Coronary artery (tissue), 2 donors: ENCODE results near the gene SPECC1L.
"Not testable (repeated sequence)": the region's sequence is repeated elsewhere in the genome, so short reads cannot be mapped to it uniquely, and the experiment has no call there.

Experiments
- DNase-seq: peaks from one replicate; pipeline ENCODE4 v3.0.0-alpha.2; 2017; ENCODE audit warnings: low spot score
- H3K27ac ChIP-seq, 2 donors: fragments of 200-600 bp; sonication (generic); one replicate each; pipeline ENCODE4 v1.5.1; 2016 to 2019
- H3K4me3 ChIP-seq: fragments of 200-600 bp; sonication (generic); 2 replicates; pipeline ENCODE4 v1.5.1; 2016; ENCODE audit warnings: mild to moderate bottlenecking, moderate library complexity
- TF ChIP-seq, protein P1 (sequence below): fragments of 200-600 bp; sonication (generic); IDR thresholded peaks from one replicate; pipeline ENCODE4 v1.5.1; 2019; ENCODE audit warnings: antibody characterized with exemption

The SPECC1L gene

DNA sequence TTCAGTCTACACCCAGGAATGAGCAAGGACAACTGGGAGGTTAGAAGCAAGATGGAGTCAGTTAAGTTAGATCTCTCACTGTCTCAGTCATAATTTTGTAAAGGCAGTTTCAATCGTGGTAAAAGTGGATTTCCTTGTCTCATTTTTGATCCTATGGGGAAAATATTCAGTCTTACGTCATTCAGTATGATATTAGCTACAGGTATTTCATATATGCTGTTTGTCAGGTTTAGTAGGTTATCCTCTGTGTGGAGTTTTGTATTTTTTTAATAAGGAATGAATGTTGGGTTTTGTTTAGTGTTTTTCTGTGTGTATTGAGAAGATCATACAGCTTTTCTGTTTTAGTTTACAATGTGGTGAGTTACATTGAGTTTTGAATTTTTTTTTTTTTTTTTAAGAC, 11.8 kb downstream of the SPECC1L start:
- no peak for DNase-seq
- Histone ChIP-seq H3K27ac (no peak overlapping the region), H3K4me3 (no peak overlapping the region)
- TF ChIP-seq, protein P1, sequence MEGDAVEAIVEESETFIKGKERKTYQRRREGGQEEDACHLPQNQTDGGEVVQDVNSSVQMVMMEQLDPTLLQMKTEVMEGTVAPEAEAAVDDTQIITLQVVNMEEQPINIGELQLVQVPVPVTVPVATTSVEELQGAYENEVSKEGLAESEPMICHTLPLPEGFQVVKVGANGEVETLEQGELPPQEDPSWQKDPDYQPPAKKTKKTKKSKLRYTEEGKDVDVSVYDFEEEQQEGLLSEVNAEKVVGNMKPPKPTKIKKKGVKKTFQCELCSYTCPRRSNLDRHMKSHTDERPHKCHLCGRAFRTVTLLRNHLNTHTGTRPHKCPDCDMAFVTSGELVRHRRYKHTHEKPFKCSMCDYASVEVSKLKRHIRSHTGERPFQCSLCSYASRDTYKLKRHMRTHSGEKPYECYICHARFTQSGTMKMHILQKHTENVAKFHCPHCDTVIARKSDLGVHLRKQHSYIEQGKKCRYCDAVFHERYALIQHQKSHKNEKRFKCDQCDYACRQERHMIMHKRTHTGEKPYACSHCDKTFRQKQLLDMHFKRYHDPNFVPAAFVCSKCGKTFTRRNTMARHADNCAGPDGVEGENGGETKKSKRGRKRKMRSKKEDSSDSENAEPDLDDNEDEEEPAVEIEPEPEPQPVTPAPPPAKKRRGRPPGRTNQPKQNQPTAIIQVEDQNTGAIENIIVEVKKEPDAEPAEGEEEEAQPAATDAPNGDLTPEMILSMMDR, result no peak

DNA sequence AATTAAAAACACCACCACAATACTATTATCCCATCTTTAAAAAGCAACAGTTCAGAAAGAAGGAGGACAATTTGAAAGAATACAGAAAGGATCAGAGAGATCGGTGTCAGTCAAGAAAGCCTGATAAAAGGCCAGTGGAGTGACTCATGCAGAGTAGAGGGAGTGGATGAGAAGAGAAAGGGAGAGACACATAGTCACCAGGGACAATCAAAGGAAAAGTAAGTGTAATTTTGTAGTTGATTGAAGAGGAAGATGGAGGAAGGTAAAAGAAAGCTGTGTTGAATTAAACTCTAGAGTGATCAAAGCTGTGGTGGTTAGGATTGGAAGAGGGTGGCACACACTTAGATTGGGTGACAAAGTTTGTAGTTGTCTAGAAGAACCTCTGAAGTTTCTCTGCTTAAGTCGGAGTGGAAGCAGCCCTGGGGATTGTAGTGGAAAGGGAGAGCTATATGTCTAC, 14.1 kb downstream of the SPECC1L start:
- TF ChIP-seq, protein P1, result no peak
- DNase-seq, result no peak
- Histone ChIP-seq H3K4me3 (peak overlapping the region; percentile 14), H3K27ac (peak overlapping the region in 1 of 2 donors; percentile 34)

DNA sequence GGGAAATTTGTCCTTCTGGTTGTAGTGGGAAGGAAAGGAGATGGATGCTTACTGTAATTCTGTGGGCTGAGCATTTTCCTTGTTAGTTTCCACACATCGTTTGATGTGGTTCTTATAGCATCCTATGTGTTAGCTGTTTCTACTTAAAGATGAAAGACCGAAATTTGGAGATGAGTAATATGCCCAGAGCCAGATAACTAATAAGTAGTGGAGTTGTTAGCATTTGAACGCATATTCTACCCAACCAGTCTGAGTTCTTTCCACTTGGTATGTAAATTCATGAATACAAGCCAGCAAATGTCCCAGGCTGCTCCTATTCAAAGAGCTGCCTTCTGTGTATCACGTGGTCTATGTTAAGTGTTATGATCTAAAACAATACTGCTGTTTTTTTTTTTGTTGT, 14.6 kb downstream of the SPECC1L start:
- TF ChIP-seq, protein P1, result no peak
- DNase-seq, result no peak
- Histone ChIP-seq H3K27ac (peak overlapping the region in 1 of 2 donors; percentile 34), H3K4me3 (no peak overlapping the region)

DNA sequence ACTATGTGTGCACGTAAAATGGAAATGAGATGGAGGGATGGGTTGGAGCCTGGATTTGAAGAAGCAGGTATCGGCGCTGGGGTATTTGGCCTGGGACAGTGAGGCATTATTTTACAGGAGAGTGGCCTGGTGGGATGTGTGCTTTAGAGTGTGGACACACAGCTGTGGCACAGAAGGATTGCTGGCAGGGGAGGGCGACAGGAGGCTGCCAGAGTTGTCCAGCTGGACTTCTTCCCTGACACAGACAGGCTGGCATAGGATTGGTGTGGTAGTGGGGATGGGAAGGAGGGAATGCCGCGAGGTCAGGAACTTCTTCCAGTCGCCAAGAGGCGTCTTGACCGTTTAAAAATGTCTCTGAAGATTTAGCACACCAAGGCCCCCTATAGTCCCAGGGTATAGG, 16.6 kb downstream of the SPECC1L start:
- not testable (repeated sequence) for DNase-seq, H3K4me3 ChIP-seq
- peak overlapping the region; percentile 61 to 81 for H3K27ac ChIP-seq

DNA sequence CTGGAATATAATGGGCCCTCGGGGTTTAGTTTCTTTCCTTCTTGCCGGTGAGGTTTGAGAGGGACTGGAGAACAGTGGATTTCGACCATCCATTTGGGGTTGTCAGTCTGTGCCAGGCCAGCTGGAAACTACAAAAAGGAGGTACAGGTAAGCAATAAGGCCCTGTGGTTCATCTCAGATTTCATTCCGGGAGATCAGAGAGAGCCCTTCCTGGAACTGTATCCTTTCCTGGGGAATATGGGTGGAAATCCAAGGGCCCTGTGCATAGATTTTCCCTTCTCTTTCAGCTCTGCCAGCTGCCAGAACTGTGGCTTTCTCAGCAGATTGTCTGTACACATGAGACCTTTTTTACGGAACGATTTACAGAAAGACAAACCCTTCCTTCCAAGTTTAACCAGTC, 17.2 kb downstream of the SPECC1L start:
- not testable (repeated sequence) for DNase-seq, H3K4me3 ChIP-seq
- peak overlapping the region; percentile 61 to 81 for H3K27ac ChIP-seq

DNA sequence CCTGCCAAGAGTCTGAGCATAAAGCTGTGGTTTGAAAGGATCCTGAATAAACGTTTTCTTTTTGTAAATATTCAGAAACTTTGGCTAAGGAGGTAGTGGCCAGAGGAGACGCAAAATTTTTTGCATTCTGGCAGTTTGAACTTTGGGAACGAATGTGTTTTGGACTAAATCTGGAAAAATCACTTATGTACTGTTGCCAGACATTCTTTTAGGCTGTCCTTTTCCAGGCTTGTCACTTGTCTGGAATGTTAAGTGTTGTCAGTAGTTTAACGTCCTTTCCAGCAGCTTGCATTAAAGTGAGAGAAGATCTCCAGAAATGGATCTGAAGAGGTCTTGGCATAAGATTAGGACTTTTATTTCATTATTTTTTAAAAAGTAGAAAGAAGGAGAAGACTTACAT, 18.5 kb downstream of the SPECC1L start:
- peak overlapping the region; percentile 61 to 87 for H3K27ac ChIP-seq
- peak overlapping the region; percentile 19 for H3K4me3 ChIP-seq
- no peak for DNase-seq
- TF ChIP-seq, protein P1, result no peak

DNA sequence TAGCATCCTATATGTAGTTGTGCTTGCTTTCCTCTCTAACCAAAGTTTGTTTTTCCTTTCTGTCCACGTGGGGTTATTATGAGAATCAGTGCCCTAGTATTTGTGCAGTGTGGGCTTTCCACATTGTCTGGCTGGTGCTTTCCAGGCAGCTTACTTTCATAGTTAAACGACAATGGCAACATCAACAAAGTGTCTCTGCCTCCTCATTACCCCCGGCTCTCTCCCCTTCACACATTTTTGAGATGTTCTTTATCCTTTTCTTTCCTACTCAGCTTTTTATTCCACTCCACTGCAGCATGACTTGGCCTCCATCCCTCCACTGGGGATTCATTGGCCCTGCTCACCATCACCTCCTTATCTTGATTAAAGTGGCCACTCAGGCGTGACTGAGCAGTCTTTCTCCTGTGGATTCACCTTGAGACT, 19.1 kb downstream of the SPECC1L start:
- peak overlapping the region; percentile 20 for H3K4me3 ChIP-seq
- TF ChIP-seq, protein P1, result no peak
- peak overlapping the region; percentile 61 to 87 for H3K27ac ChIP-seq
- DNase-seq, result no peak

DNA sequence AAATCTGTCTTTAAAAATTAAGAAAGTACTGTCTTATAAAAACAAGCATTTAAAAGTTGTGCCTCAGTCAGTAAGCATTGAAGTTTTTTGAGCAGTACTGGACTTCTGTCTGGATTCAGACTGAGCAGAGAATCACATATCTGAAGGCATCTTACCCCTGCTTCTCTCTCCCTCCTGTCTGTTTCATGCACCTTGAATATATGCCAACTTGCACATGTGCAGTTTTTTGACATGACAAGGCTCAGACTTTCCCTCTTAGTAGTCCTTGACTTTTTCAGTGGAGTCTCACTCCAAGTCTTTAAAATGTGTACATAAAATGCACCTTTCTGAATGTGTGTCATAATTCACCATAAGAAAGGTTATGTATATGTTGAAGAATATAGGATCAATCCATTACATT, 19.8 kb downstream of the SPECC1L start:
- TF ChIP-seq, protein P1, result no peak
- DNase-seq, result no peak
- peak overlapping the region; percentile 61 to 87 for H3K27ac ChIP-seq
- peak overlapping the region; percentile 20 for H3K4me3 ChIP-seq
